B cell (primary cell): Measurements from ENCODE around the gene STX18.

Experiments
- CTCF ChIP-seq: fragments of 200-600 bp; IDR thresholded peaks from one replicate; pipeline ENCODE4 v1.8.0; 2022; ENCODE audit warnings: antibody characterized with exemption, mild to moderate bottlenecking
- EZH2 ChIP-seq: IDR thresholded peaks from 2 replicates; pipeline ENCODE4 v1.6.1; 2012; ENCODE audit warnings: borderline replicate concordance, low read depth, mild to moderate bottlenecking, moderate library complexity, low read length; ENCODE audit not compliant: insufficient read depth, poor library complexity, severe bottlenecking

- no peak for TF ChIP-seq CTCF
- no peak for TF ChIP-seq EZH2
Measured at GRCh38 chr4:4541040-4541631, 712 bp downstream of the STX18 start.
